ENCODE results near the gene ST6GALNAC3.

The ST6GALNAC3 gene

DNA sequence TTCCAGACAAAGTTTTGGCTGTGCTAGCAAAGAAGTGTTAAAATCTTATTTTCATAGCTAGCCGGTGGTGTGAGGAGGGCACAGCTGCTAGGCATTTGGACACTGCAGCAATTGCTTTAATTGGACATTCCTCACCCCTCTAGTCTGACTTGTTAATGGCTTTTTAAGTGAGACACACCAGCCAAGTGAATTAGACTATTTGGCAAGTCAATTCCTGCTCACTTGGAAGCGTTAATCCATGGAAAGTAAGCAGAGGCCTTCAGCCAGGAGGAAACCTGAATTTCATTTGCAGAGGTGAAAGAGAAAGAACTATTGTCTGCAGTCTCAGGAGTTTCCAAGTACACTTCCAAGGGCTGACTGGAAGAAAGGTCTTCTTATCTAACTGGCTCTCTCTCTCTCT lies 175.7 kb downstream of the ST6GALNAC3 start:
- no peaks in the 10 kb centered on the region for H3K27me3 ChIP-seq
- no peaks in the 10 kb centered on the region for H3K9me3 ChIP-seq
- no peak overlapping the region for H3K4me3 ChIP-seq (ENCODE audit: low read depth in 1 of 2, low read length in 1 of 2)
- H3K27ac ChIP-seq, result no peak overlapping the region
- peaks cover 14% of the 10 kb centered on the region in 2 experiments for H3K4me1 ChIP-seq (ENCODE audit: control insufficient read depth in 1 of 2, insufficient read depth in 1 of 2, low read depth in 1 of 2, low read length in 1 of 2)
- TF ChIP-seq, protein P1, sequence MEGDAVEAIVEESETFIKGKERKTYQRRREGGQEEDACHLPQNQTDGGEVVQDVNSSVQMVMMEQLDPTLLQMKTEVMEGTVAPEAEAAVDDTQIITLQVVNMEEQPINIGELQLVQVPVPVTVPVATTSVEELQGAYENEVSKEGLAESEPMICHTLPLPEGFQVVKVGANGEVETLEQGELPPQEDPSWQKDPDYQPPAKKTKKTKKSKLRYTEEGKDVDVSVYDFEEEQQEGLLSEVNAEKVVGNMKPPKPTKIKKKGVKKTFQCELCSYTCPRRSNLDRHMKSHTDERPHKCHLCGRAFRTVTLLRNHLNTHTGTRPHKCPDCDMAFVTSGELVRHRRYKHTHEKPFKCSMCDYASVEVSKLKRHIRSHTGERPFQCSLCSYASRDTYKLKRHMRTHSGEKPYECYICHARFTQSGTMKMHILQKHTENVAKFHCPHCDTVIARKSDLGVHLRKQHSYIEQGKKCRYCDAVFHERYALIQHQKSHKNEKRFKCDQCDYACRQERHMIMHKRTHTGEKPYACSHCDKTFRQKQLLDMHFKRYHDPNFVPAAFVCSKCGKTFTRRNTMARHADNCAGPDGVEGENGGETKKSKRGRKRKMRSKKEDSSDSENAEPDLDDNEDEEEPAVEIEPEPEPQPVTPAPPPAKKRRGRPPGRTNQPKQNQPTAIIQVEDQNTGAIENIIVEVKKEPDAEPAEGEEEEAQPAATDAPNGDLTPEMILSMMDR (IDR thresholded peaks at IDR 0.05), result no peak
- H3K36me3 ChIP-seq, result no peaks in the 10 kb centered on the region

DNA sequence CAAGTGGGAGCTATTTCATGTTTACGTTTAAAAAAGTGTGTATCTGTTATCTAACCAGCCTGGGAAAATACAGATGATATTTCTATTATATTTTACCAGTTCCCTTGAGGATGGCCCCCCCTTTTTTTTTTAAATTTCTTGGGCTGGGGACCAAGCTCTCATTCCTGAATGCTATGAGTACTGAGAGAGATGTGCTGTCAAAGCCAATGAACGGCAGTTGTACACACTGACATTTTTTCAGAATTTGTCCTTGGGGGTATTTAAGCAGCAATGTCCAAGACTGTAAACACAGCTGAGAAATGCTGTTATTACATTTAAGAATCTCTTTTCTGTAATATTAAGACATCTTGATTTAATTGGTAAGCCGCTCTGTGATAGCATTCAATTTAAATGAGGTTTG lies 177.9 kb downstream of the ST6GALNAC3 start:
- Histone ChIP-seq H3K4me1 (ENCODE audit: control insufficient read depth in 1 of 2, insufficient read depth in 1 of 2, low read depth in 1 of 2, low read length in 1 of 2) (peaks cover 19% of the 10 kb centered on the region in 2 experiments), H3K4me3 (ENCODE audit: low read depth in 1 of 2, low read length in 1 of 2) (no peak overlapping the region), H3K36me3 (no peaks in the 10 kb centered on the region), H3K27me3 (no peaks in the 10 kb centered on the region), H3K27ac (no peak overlapping the region), H3K9me3 (no peaks in the 10 kb centered on the region)
- TF ChIP-seq, protein P1 (IDR thresholded peaks at IDR 0.05), result no peak

GRCh38 chr1:76254104-76255030 lies 179.8 kb downstream of the ST6GALNAC3 start:
- TF ChIP-seq, protein P1 (IDR thresholded peaks at IDR 0.05), result no peak
- Histone ChIP-seq H3K27ac (peak overlapping the region; percentile 17), H3K27me3 (no peaks in the 10 kb centered on the region), H3K9me3 (no peaks in the 10 kb centered on the region), H3K4me3 (ENCODE audit: low read depth in 1 of 2, low read length in 1 of 2) (no peak overlapping the region), H3K4me1 (ENCODE audit: control insufficient read depth in 1 of 2, insufficient read depth in 1 of 2, low read depth in 1 of 2, low read length in 1 of 2) (peaks cover 19% of the 10 kb centered on the region in 2 experiments), H3K36me3 (no peaks in the 10 kb centered on the region)

DNA sequence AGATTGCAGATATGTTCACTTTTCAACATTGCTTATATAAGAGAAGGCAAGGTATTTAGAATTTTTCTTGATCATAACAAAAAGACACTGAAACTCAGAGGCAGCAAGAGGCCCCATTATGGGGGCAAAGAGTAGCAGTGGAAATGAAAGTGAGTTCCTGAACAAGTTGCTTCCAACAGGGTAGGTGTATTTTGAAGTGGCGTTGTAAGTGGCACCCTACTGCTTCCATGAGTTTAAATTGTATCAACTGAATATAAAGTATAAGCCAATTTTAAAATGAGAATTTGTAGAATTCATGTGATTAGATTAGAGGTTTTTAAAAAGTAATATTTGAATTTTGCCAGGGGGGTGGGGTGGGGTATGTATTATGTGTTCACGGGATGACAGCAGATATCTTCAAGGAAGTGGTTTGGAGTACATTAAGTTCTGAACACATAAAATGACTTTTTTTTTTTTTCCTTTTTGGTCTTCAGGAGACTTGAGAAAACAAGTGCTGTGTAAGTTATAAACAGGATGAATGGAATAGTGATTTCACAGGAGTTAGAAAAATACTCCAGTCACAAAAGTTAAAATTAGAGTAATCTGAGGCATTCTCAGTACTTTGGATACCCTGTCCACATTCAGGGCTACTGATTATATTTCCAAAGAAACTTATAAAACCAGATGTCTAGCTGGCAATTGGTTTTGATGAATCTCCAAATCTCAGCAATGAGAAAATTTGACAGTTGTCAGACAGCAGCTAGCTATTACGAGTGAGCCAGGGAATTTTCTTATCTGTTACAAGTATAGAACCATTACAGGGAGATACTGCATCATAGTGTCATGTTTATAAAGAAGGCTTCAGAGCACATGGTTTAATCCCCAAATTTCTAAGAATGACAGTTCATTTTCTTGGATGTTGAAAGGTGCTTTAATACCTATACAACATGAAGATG lies 182.0 kb downstream of the ST6GALNAC3 start:
- TF ChIP-seq, protein P1 (IDR thresholded peaks at IDR 0.05), result no peak
- Histone ChIP-seq H3K4me3 (ENCODE audit: low read depth in 1 of 2, low read length in 1 of 2) (no peak overlapping the region), H3K9me3 (no peaks in the 10 kb centered on the region), H3K36me3 (no peaks in the 10 kb centered on the region), H3K27me3 (no peaks in the 10 kb centered on the region), H3K4me1 (ENCODE audit: control insufficient read depth in 1 of 2, insufficient read depth in 1 of 2, low read depth in 1 of 2, low read length in 1 of 2) (peaks cover 25 to 26% of the 10 kb centered on the region in 2 experiments), H3K27ac (no peak overlapping the region)

- H3K27me3 ChIP-seq, result no peaks in the 10 kb centered on the region
- no peaks in the 10 kb centered on the region for H3K9me3 ChIP-seq
- H3K36me3 ChIP-seq, result no peaks in the 10 kb centered on the region
- peaks cover 25 to 26% of the 10 kb centered on the region in 2 experiments for H3K4me1 ChIP-seq (ENCODE audit: control insufficient read depth in 1 of 2, insufficient read depth in 1 of 2, low read depth in 1 of 2, low read length in 1 of 2)
- H3K4me3 ChIP-seq (ENCODE audit: low read depth in 1 of 2, low read length in 1 of 2), result no peak overlapping the region
- TF ChIP-seq, protein P1 (IDR thresholded peaks at IDR 0.05), result no peak
- no peak overlapping the region for H3K27ac ChIP-seq
Observed at GRCh38 chr1:76257823-76258222, 183.3 kb downstream of the ST6GALNAC3 start.
